LNCaP clone FGC (cell line): ENCODE measurements around the gene TSNAXIP1.

Experiments
- DNase-seq: peaks from one replicate; pipeline ENCODE4 v3.0.0-alpha.2; 2011; ENCODE audit warnings: low read depth
- H3K4me3 ChIP-seq: 2 replicates; pipeline ENCODE4 v1.5.1; 2011; ENCODE audit warnings: mild to moderate bottlenecking, low read depth, low read length, control low read depth
- CTCF ChIP-seq: IDR thresholded peaks from 2 replicates; pipeline ENCODE4 v1.5.1; 2012; ENCODE audit warnings: mild to moderate bottlenecking; ENCODE audit not compliant: control insufficient read depth, insufficient read depth; ENCODE audit errors: extremely low read depth

Gene TSNAXIP1

DNA sequence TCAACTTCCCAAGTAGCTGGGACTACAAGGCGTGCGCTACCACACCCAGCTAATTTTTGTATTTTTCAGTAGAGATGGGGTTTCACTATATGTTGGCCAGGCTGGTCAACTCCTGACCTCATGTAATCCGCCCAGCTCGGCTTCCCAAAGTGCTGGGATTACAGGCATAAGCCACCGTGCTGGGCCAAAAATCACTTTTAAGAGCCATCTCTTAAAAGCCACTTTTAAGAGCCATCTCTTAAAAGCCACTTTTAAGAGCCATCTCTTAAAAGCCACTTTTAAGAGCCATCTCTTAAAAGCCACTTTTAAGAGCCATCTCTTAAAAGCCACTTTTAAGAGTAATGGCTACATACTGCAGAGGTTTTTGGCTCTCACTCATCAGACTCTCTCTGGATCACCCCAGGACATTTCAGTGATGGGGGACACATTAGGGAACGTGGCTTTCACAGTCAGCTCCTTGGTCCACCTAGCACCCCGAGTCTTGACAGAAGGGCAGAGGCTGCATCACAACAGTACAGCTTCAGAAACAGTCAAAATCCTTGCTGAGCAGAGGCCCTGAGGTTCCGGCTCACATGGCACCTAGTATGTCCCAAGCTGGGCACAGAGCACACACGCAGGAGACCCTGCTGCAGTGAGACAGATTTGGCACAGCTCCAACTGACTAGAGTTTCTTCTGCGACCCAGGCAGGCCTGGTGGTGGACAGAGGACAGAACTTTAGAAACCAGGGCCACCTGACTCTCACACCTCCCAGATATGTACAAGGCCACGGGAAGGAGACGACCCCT lies 23.9 kb upstream of the TSNAXIP1 start:
- no peak for TF ChIP-seq CTCF
- DNase-seq: no peak
- no peak overlapping the region for H3K4me3 ChIP-seq

DNA sequence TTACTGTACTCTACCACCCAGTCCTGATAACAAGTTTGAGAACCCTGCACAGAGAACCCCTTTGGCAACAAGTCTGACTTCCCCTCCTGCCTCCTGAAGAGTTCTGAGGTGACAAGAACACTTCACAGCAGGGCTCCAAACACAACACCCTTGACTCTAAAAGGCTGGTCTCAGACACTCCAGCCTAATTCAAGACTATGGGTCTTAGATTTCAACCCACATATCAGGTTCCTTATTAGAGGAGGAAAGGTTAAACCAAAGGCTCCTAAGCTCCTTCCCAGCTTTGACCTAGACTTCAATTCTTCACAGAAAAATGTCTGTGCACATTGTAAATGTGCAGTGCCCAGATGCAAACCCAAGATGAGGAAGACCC lies 23.4 kb upstream of the TSNAXIP1 start:
- H3K4me3 ChIP-seq: no peak overlapping the region
- TF ChIP-seq CTCF: no peak
- no peak for DNase-seq

- no peak for TF ChIP-seq CTCF
- no peak overlapping the region for H3K4me3 ChIP-seq
- no peak for DNase-seq
Measured at GRCh38 chr16:67786491-67786890, 20.2 kb upstream of the TSNAXIP1 start.

GRCh38 chr16:67790071-67790470 lies 16.6 kb upstream of the TSNAXIP1 start:
- TF ChIP-seq CTCF: no peak
- no peak overlapping the region for H3K4me3 ChIP-seq
- DNase-seq: no peak

DNA sequence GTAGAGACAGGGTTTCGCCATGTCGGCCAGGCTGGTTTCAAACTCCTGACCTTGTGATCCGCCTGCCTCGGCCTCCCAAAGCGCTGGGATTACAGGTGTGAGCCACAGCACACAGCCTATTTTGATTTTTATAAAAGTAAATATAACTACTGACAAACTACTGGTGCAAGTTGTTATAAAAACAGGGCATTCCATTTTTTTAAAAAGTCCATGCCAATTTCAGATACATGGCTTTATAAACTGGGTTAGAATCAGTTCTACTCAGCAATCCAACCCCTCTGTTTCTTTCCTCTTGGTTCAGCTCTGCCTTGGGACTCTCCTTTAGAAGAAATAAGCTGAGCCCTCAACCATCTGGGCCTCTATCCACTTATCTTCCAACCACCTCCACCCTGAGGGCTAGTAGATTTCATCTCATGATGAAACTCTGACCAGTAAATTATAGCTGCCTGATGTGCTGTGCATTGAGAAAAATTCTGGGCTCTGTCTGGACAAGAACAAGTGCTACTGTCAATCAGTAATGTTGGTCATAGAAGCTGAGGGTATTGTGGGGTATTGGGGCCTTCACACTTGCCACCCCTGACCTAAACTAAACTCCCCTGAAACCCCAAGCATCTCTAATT lies 10.5 kb upstream of the TSNAXIP1 start:
- DNase-seq: no peak
- TF ChIP-seq CTCF: no peak
- no peak overlapping the region for H3K4me3 ChIP-seq

GRCh38 chr16:67800338-67800926 lies 6.3 kb upstream of the TSNAXIP1 start:
- DNase-seq: no peak

More at GRCh38 chr16:67800338-67800926, 6.3 kb upstream of the TSNAXIP1 start:
- H3K4me3 ChIP-seq: no peak overlapping the region
- no peak for TF ChIP-seq CTCF
